ENCODE results near the gene UFD1.
"Not testable (repeated sequence)": the region's sequence is repeated elsewhere in the genome, so short reads cannot be mapped to it uniquely, and the experiment has no call there.

The UFD1 gene

DNA sequence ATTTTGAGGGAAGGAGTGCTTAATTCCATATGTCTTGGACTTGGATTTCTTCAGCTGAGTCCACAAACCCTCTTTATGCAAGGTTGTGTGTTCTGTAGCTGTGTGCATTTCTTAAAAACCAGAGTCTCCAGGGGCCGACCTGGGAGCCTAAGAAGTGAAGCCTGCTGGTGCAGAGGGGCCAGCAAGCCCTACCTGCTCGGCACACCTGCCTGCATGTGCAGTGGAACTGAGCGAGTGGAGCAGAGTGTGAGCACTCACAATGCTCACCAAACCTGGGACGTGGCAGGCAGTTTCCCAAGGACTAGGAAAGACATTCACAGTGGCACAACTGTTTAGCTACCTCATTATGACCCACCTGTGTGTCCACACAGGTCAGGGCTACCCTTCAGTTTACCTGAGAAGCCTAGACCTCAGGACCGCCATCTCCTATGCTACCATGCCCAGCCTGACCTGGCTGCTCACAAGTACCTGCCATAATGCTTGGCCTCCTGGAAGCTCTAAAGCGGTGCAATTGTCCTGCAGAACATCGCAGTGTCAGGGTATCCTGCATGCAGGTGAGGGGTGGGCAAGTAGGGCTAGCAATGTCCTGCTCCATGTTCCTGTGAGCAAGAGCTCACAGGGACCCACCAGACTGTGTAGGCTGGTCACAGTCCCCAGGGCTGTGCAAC lies 35.3 kb downstream of the UFD1 start:
- H3K9me3 ChIP-seq (ENCODE audit: low read depth, low read length): no peaks in the 10 kb centered on the region
- H3K36me3 ChIP-seq (ENCODE audit: insufficient read depth, low read length): peaks cover 25% of the 10 kb centered on the region; the same call in 1 of the 2 replicates
- H3K27ac ChIP-seq: no peak overlapping the region
- TF ChIP-seq FOXP2 (optimal IDR thresholded peaks at IDR 0.05; ENCODE audit: control extremely low read depth, extremely low read length, insufficient read depth) (no peak), EZH2 (IDR thresholded peaks at IDR 0.05) (no peak), POLR2AphosphoS5 (IDR thresholded peaks at IDR 0.05; ENCODE audit: borderline replicate concordance, low read depth, low read length) (no peak)
- no peak overlapping the region for H3K4me3 ChIP-seq
- no peak overlapping the region for H3K9ac ChIP-seq (ENCODE audit: insufficient read length)
- DNase-seq (ENCODE audit: low read depth, low spot score): no peak

DNA sequence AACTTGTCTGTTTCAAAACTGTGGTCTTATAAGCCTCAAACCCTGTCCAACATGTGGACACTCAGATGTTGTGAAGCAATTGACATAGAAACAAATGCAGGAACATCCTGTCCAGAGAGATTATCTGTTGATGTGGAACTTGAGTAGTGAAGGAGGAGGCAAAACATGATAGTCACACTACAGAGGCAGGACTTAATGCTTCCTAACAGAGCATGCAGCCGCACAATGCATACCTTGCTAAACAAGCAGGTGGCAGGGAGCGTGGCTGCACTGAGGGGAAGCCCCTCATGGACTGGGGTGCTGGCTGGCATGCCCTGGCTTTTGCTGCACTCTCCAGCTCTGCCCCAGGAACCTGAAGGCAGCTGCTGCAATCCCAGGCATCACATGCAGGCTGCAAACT lies 36.8 kb downstream of the UFD1 start:
- H3K27ac ChIP-seq: no peak overlapping the region
- no peak for DNase-seq (ENCODE audit: low read depth, low spot score)
- no peaks in the 10 kb centered on the region for H3K9me3 ChIP-seq (ENCODE audit: low read depth, low read length)
- no peak overlapping the region for H3K4me3 ChIP-seq
- TF ChIP-seq POLR2AphosphoS5 (IDR thresholded peaks at IDR 0.05; ENCODE audit: borderline replicate concordance, low read depth, low read length) (no peak), FOXP2 (optimal IDR thresholded peaks at IDR 0.05; ENCODE audit: control extremely low read depth, extremely low read length, insufficient read depth) (no peak), EZH2 (IDR thresholded peaks at IDR 0.05) (no peak)
- H3K9ac ChIP-seq (ENCODE audit: insufficient read length): no peak overlapping the region
- peaks cover 25% of the 10 kb centered on the region; the same call in 1 of the 2 replicates for H3K36me3 ChIP-seq (ENCODE audit: insufficient read depth, low read length)

DNA sequence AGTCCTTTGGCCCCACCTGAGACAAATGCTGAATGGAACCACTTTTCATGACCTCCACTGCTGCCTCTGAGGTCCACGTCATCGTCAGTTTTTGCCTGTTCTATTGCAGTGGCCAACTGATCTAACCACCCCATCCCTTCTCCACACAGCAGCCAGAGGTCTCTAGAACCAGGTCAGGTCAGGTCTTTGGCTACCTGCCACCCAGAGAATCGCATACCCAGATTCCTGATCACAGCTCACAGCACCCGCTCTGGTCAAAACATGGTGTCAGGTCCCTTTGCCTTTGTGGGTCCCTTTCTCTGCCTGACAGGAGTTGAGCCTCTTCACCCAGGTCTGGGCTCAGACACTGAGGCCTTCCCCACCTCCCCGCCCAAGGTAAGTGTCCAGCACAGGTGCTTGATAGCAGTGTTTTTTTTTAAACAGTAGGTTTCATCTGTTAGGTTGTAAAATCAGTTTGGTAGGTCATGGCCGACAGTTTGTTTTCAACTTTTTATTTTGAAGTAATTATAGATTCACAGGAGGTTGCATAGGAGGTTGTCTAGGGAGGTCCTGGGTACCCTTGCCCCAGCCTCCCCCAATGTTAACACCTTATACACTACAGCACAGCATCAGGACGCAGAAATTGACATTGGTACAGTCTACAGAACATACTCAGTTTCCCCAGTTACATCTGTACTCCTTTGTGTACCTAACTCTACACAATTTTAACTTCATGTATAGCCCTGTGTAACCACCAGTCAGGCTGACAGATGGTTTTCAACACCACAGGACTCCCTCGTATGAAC lies 38.4 kb downstream of the UFD1 start:
- no peak overlapping the region for H3K27ac ChIP-seq
- no peak overlapping the region for H3K9ac ChIP-seq (ENCODE audit: insufficient read length)
- H3K9me3 ChIP-seq (ENCODE audit: low read depth, low read length): no peaks in the 10 kb centered on the region
- TF ChIP-seq FOXP2 (optimal IDR thresholded peaks at IDR 0.05; ENCODE audit: control extremely low read depth, extremely low read length, insufficient read depth): no peak
- no peak for TF ChIP-seq EZH2 (IDR thresholded peaks at IDR 0.05)
- TF ChIP-seq POLR2AphosphoS5 (IDR thresholded peaks at IDR 0.05; ENCODE audit: borderline replicate concordance, low read depth, low read length): no peak
- peaks cover 27% of the 10 kb centered on the region; the same call in 1 of the 2 replicates for H3K36me3 ChIP-seq (ENCODE audit: insufficient read depth, low read length)
- H3K4me3 ChIP-seq: no peak overlapping the region
- DNase-seq (ENCODE audit: low read depth, low spot score): no peak

DNA sequence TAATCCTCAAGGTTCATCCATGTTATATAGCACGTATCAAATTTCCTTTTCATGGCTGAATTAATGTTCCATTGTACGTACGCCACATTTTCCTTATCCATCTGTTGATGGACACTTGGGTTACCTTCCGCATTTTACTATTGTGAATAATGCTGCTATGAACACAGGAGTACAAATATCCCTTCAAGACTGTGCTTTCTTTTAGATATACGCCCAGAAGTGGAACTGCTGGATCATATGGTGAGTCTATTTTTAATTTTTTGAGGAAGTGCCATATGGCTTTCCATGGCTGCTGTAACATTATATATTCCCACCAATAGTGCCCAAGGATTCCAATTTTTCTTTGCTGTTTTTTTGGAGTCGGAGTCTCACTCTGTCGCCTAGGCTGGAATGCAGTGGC lies 40.7 kb downstream of the UFD1 start:
- DNase-seq (ENCODE audit: low read depth, low spot score): no peak
- no peak overlapping the region for H3K4me3 ChIP-seq
- H3K9ac ChIP-seq (ENCODE audit: insufficient read length): no peak overlapping the region
- no peak overlapping the region for H3K27ac ChIP-seq
- no peak for TF ChIP-seq EZH2 (IDR thresholded peaks at IDR 0.05)
- TF ChIP-seq POLR2AphosphoS5 (IDR thresholded peaks at IDR 0.05; ENCODE audit: borderline replicate concordance, low read depth, low read length): no peak
- no peak for TF ChIP-seq FOXP2 (optimal IDR thresholded peaks at IDR 0.05; ENCODE audit: control extremely low read depth, extremely low read length, insufficient read depth)
- peaks cover 11% of the 10 kb centered on the region; the same call in 1 of the 2 replicates for H3K36me3 ChIP-seq (ENCODE audit: insufficient read depth, low read length)
- H3K9me3 ChIP-seq (ENCODE audit: low read depth, low read length): no peaks in the 10 kb centered on the region

DNA sequence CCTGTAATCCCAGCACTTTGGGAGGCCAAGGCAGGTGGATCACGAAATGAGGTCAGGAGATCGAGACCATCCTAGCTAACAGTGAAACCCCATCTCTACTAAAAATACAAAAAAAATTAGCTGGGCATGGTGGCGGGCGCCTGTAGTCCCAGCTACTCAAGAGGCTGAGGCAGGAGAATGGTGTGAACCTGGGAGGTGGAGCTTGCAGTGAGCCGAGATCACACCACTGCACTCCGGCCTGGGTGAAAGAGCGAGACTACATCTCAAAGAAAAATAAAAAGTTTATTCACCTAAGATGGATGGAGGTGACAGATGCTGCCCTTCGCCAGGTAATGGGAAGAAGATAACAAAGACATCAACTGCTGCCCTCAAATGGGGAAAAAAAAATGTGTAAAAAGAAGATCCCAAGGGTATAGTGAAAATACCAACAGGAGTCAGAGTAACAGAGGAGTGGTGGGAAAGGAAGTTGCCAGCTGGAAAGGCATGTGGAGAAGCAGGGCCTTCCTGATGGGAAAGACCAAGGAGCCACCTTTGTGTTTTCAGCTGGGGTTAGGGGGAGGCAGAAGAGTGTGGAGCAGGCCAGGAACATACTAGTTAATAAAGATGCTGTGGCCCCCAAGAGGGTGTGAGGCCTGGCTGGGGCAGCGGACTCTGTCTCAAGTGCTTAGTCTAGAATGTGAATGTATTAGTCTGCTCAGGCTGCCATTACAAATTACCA lies 42.4 kb downstream of the UFD1 start:
- not testable (repeated sequence) for H3K27ac ChIP-seq; H3K36me3 ChIP-seq (ENCODE audit: insufficient read depth, low read length); H3K4me3 ChIP-seq; H3K9ac ChIP-seq (ENCODE audit: insufficient read length); DNase-seq (ENCODE audit: low read depth, low spot score); H3K9me3 ChIP-seq (ENCODE audit: low read depth, low read length)

DNA sequence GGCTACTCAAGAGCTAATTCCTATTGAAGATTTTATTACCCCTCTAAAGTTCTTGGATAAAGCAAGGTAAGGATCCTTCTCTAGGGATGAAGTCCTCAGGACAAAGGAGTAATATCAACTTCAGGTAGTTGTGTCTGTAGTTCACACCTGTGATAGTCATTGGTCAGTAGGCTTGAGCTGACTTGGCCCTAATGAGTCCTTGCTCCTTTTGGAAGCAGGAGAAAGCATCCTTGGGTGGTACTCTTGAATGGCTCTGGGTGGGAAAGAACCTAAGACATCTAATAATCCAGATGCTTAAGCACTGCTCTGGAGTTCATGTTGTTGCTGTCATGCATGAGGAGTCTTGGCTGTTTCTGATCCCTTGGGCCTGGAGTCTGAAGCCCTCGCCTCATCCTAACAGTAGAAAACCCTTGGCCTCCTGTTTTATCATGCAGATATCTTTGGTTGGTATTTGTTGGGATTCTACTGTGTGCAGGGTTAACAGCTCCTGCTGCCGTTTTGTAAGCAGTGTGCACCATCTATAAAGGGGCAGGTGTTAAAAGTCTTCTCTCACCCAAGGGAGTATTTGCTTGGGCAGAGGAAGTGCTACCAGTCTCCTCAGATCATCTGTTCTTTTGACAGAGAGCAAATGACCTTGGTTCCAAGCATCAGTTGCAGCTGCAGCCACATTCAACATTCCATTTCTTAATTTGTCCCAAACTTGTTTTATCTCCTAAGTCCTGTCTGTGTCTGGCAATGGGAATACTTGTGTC lies 44.0 kb downstream of the UFD1 start:
- no peak overlapping the region for H3K27ac ChIP-seq
- no peak overlapping the region for H3K9ac ChIP-seq (ENCODE audit: insufficient read length)
- TF ChIP-seq EZH2 (IDR thresholded peaks at IDR 0.05): no peak
- no peak for TF ChIP-seq POLR2AphosphoS5 (IDR thresholded peaks at IDR 0.05; ENCODE audit: borderline replicate concordance, low read depth, low read length)
- no peak for TF ChIP-seq FOXP2 (optimal IDR thresholded peaks at IDR 0.05; ENCODE audit: control extremely low read depth, extremely low read length, insufficient read depth)
- peaks cover 6% of the 10 kb centered on the region; the same call in 1 of the 2 replicates for H3K36me3 ChIP-seq (ENCODE audit: insufficient read depth, low read length)
- DNase-seq (ENCODE audit: low read depth, low spot score): no peak
- H3K4me3 ChIP-seq: no peak overlapping the region
- H3K9me3 ChIP-seq (ENCODE audit: low read depth, low read length): no peaks in the 10 kb centered on the region

DNA sequence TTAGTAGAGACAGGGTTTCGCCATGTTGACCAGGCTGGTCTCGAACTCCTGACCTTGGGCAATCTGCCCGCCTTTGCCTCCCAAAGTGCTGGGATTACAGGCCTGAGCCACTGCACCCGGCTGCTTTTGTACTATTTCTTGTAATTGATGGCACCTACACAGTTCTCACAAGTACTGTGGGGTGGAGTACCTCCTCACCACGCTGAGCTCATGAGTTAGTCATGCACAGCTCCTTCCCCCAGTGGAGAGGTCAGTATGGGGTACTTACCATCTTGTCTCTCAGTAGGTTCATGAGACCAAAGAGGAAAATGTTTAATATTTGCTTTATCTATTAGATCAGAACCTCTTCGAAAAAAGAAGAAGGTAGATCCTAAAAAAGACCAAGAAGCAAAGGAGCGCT lies 44.6 kb downstream of the UFD1 start:
- H3K9ac ChIP-seq (ENCODE audit: insufficient read length): no peak overlapping the region
- no peak for DNase-seq (ENCODE audit: low read depth, low spot score)
- H3K4me3 ChIP-seq: no peak overlapping the region
- peaks cover 6% of the 10 kb centered on the region; the same call in 1 of the 2 replicates for H3K36me3 ChIP-seq (ENCODE audit: insufficient read depth, low read length)
- H3K27ac ChIP-seq: no peak overlapping the region
- H3K9me3 ChIP-seq (ENCODE audit: low read depth, low read length): no peaks in the 10 kb centered on the region
- no peak for TF ChIP-seq FOXP2 (optimal IDR thresholded peaks at IDR 0.05; ENCODE audit: control extremely low read depth, extremely low read length, insufficient read depth)
- no peak for TF ChIP-seq EZH2 (IDR thresholded peaks at IDR 0.05)
- no peak for TF ChIP-seq POLR2AphosphoS5 (IDR thresholded peaks at IDR 0.05; ENCODE audit: borderline replicate concordance, low read depth, low read length)
